ENCODE results near the gene LGMN.

The LGMN gene

DNA sequence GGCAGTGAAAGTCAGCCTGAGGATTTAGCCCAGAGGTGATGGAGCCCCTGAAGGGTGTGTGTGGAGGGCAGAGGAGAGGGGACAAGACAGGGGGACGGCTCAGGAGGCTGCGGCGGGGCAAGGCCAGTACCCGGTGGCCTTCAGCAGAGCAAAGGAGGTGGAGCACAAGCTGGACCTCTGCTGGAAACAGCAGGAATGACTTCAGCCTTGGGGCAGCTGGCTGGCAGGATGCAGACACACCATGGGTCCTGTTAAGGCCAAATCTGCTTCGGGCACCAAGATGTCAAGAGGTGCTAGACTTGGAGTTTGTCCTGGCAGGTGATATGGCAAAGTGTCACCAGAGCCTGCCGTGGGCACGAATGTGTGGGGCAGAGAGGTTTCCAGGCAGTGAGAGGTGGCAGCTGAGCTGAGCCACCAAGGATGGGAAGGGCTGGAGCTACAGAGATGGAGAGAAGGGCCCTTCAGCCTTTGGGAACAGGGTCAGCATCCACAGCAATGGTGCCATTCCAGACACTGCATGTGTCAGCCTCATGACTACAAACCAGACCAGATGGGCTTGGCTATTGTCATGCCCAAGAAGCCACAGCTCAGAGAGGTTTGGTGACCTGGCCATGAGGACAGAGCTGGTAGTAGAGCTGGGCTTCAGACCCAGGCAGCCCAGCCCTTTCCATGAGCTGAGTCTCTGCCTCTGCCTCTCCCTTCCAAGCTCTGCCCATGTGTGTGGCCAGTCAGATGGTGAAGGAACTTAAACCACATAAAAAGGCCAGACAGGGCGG is 91.9 kb downstream of the LGMN start:
- DNase-seq (ENCODE audit: insufficient read length, low spot score), result no peak
- peak; percentile 57 for FAIRE-seq

DNA sequence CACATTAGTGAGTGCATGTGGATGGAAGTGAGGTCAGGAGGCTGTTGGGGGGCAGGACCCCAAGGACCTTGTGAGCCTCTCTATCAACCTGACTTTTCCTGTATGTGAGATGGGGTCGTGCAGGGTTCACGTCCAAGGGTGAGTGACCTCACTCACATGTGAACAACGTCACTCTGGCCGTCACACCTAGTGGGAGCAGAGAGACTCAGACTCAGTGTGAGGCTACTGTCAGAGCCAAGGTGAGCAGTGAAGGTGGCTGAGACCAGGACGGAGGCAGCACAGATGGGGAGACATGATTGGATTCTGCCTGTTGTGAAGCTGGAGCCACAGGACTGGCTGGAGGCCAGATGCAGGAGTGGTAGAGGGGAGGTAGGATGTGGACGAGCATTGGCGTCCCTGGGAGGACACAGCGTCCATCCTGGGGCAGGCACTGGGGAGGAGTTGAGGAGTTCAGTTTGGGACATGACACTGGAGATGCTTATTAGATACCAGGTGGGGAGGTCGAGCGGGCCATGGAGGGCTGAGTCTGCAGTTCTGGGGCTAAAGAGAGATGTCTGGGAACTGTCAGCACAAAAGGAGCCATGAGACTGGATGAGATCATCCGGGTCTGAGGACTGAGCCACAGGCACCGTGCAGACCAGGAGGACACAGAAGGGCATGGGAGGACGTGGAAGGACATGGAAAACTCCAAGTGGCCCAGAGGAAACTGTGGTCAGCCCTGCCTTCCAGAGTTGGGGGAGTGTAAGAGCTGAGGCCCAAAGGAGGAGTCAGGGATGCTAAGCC is 92.8 kb downstream of the LGMN start:
- peak; percentile 28 for FAIRE-seq
- no peak for DNase-seq (ENCODE audit: insufficient read length, low spot score)

DNA sequence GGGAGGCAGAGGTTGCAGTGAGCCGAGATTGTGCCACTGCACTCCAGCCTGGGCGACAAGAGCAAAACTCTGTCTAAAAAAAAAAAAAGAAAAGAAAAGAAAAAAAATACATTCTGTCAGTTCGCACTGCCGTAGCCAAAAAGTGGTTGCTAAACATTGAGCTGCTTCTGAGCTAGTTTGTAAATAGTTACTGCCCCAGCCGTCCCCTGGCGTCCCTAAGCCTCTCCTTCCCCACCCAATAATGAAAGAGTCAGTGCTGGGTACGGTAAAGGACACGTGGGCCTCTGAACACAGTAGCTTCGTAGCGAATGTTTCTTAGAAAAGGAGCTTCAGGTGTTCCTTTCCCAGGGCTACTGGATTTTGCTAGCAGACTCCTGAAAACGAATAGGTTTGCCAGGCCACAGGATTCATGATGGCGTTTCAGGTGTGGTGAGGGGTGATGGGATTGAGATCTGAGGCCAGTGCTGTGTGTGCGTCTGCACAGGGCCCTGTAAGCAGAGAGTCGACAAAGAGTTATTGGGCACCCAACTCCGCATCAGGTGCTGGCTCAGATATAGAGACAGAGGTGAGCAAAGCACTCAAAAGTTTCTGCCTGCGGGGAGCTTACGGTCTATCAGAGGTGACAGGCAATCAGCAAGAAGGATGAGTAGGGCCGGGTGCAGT is 94.1 kb downstream of the LGMN start:
- no peak for DNase-seq (ENCODE audit: insufficient read length, low spot score)
- FAIRE-seq, result no peak

All from HTR-8/SVneo (cell line).